HEK293 (cell line): Measurements from ENCODE around the gene TMEM134.

ENCODE experiments used
- CTCF ChIA-PET: fragments of 350-600 bp; formaldehyde crosslinking; extraction: SDS; loops from one replicate; lab custom pipeline; 2021; ENCODE audit warnings: antibody characterized with exemption; lab: Yijun Ruan, JAX
- POLR2A ChIA-PET: fragments of 300-600 bp; formaldehyde crosslinking; extraction: SDS; loops from one replicate; lab custom pipeline; 2020; ENCODE audit warnings: antibody characterized with exemption, inconsistent platforms; lab: Yijun Ruan, JAX
- H3K27ac ChIP-seq: fragments of 200-500 bp; sonication (Bioruptor generic); 2 replicates; pipeline ENCODE4 v1.5.1; 2014; ENCODE audit warnings: low read depth, low read length, control low read depth, inconsistent platforms; ENCODE audit errors: extremely low read depth
- H3K36me3 ChIP-seq, 2 experiments: fragments of 200-500 bp in 1 of 2; sonication (Bioruptor generic) in 1 of 2; 1 replicate in 1 of 2; 2 replicates in 1 of 2; pipeline ENCODE4 v1.5.1; 2014 to 2017; ENCODE audit warnings: inconsistent platforms in 2 of 2, low read length in 2 of 2; ENCODE audit not compliant: control insufficient read depth in 2 of 2, insufficient read depth in 1 of 2
- H3K4me1 ChIP-seq: fragments of 200-500 bp; sonication (Bioruptor generic); 2 replicates; pipeline ENCODE4 v1.5.1; 2014; ENCODE audit warnings: mild to moderate bottlenecking, low read length, inconsistent platforms; ENCODE audit not compliant: control insufficient read depth, insufficient read depth
- H3K4me3 ChIP-seq: 2 replicates; pipeline ENCODE4 v1.5.1; 2011; ENCODE audit warnings: low read depth, mild to moderate bottlenecking, control low read depth, low read length, moderate library complexity
- H3K9me3 ChIP-seq: fragments of 200-500 bp; sonication (Bioruptor generic); 2 replicates; pipeline ENCODE4 v1.5.1; 2014; ENCODE audit warnings: low read depth, low read length, inconsistent platforms; ENCODE audit not compliant: control insufficient read depth, insufficient read depth
- EGR2 ChIP-seq: fragments of 450-650 bp; formaldehyde crosslinking; IDR thresholded peaks from 2 replicates; pipeline ENCODE4 v1.5.1; 2016; ENCODE audit warnings: low read depth, missing biosample characterization, missing genetic modification characterization
- GLIS2 ChIP-seq: fragments of 450-650 bp; formaldehyde crosslinking; IDR thresholded peaks from 2 replicates; pipeline ENCODE4 v1.5.1; 2016; ENCODE audit warnings: missing biosample characterization, missing genetic modification characterization
- HIC1 ChIP-seq: fragments of 450-650 bp; formaldehyde crosslinking; IDR thresholded peaks from 2 replicates; pipeline ENCODE4 v1.5.1; 2016; ENCODE audit warnings: missing biosample characterization, missing genetic modification characterization
- PATZ1 ChIP-seq: fragments of 450-650 bp; formaldehyde crosslinking; IDR thresholded peaks from 2 replicates; pipeline ENCODE4 v1.5.1; 2016; ENCODE audit warnings: missing biosample characterization, missing genetic modification characterization
- PBX3 ChIP-seq: sonication (generic); formaldehyde crosslinking; IDR thresholded peaks from 2 replicates; pipeline ENCODE4 v1.8.1; 2022; ENCODE audit warnings: mild to moderate bottlenecking, moderate library complexity, missing genetic modification reagents
- TCF7L2 ChIP-seq: IDR thresholded peaks from 2 replicates; pipeline ENCODE4 v1.6.1; 2011; ENCODE audit warnings: low read depth, mild to moderate bottlenecking, inconsistent platforms, low read length, moderate library complexity, borderline replicate concordance
- ZFP41 ChIP-seq: fragments of 450-650 bp; formaldehyde crosslinking; IDR thresholded peaks from 2 replicates; pipeline ENCODE4 v1.5.1; 2016; ENCODE audit warnings: missing biosample characterization, missing genetic modification characterization, borderline replicate concordance
- ZNF132 ChIP-seq: fragments of 450-650 bp; formaldehyde crosslinking; IDR thresholded peaks from 2 replicates; pipeline ENCODE4 v1.5.1; 2017; ENCODE audit warnings: missing biosample characterization, missing genetic modification characterization, borderline replicate concordance
- ZNF175 ChIP-seq: fragments of 450-650 bp; formaldehyde crosslinking; IDR thresholded peaks from 2 replicates; pipeline ENCODE4 v1.5.1; 2016; ENCODE audit warnings: missing biosample characterization, missing genetic modification characterization
- ZNF221 ChIP-seq: fragments of 450-650 bp; formaldehyde crosslinking; IDR thresholded peaks from 2 replicates; pipeline ENCODE4 v1.5.1; 2017; ENCODE audit warnings: missing biosample characterization, missing genetic modification characterization, borderline replicate concordance
- ZNF24 ChIP-seq: fragments of 450-650 bp; formaldehyde crosslinking; IDR thresholded peaks from 2 replicates; pipeline ENCODE4 v1.5.1; 2016; ENCODE audit warnings: missing biosample characterization, missing genetic modification characterization
- ZNF266 ChIP-seq: fragments of 450-650 bp; formaldehyde crosslinking; IDR thresholded peaks from 2 replicates; pipeline ENCODE4 v1.5.1; 2016; ENCODE audit warnings: missing biosample characterization, missing genetic modification characterization, low read depth
- ZNF280D ChIP-seq: fragments of 450-650 bp; formaldehyde crosslinking; IDR thresholded peaks from 2 replicates; pipeline ENCODE4 v1.5.1; 2016; ENCODE audit warnings: missing biosample characterization, missing genetic modification characterization
- ZNF366 ChIP-seq: fragments of 450-650 bp; formaldehyde crosslinking; conservative IDR thresholded peaks from 2 replicates; pipeline ENCODE4 v1.5.1; 2016; ENCODE audit warnings: missing biosample characterization, missing genetic modification characterization
- ZNF561 ChIP-seq: fragments of 450-650 bp; IDR thresholded peaks from 2 replicates; pipeline ENCODE4 v1.5.1; 2018; ENCODE audit warnings: missing biosample characterization, missing genetic modification characterization, borderline replicate concordance
- ZNF768 ChIP-seq: fragments of 450-650 bp; formaldehyde crosslinking; IDR thresholded peaks from 2 replicates; pipeline ENCODE4 v1.5.1; 2018; ENCODE audit warnings: missing biosample characterization, mild to moderate bottlenecking, missing genetic modification characterization
- ZNF837 ChIP-seq: fragments of 450-650 bp; formaldehyde crosslinking; IDR thresholded peaks from 2 replicates; pipeline ENCODE4 v1.5.1; 2016; ENCODE audit warnings: missing biosample characterization, missing genetic modification characterization
- ZSCAN16 ChIP-seq: fragments of 450-650 bp; formaldehyde crosslinking; IDR thresholded peaks from 2 replicates; pipeline ENCODE4 v1.5.1; 2016; ENCODE audit warnings: missing biosample characterization, missing genetic modification characterization
- ZXDB ChIP-seq: fragments of 450-650 bp; formaldehyde crosslinking; IDR thresholded peaks from 2 replicates; pipeline ENCODE4 v1.5.1; 2016; ENCODE audit warnings: missing biosample characterization, missing genetic modification characterization
- TF ChIP-seq, protein P1 (sequence below): fragments of 450-650 bp; IDR thresholded peaks from 2 replicates; pipeline ENCODE4 v1.5.1; 2018; ENCODE audit warnings: missing biosample characterization, mild to moderate bottlenecking, missing genetic modification characterization

Gene TMEM134

DNA sequence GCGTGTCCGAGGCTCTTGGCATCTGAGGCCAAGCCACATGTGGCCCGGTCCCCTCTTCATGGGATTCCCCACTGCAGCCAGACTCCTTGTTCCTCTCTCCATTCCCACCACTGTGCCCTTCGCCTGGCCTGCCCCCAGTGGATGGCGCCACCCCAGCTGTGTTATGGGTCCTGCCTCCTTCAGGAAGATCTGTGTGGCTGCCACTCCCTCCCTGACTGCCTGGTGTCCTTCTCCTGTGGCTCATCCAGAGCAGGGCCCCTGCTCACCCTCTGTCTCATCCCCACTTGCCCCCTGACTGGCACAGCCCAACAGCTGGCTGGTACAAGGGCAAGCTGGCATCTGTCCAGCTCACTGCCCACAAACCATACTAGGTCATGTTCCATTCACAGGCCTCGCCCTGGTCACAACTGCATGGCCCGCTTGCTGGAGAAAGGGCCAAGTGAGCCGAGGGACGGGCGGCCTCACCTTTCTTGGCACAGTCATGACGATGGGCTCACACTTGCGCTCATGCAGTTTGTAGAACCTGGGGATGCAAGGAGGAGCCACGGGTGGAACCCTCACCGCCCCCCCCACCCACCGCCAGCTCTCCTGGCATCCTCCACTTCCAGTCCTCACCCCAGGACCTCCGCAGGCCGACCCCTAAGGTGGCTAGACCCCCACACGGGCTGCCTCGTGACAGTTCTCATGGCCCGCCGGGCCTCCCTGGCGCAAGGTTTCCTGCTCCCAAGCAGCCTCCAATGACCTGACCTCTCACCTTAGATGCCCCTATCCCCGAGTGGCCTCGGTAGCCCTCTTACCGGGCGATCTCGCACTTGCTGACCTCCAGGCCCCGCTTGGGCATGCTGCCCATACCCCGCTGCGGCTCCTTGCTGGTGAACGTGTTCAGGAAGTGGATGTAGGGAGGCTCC, 29.5 kb downstream of the TMEM134 start (continued):
- TF ChIP-seq PATZ1 (tag by site-specific recombination) (peak; percentile 44; the same call in 1 of the 2 replicates), PBX3 (CRISPR knock-in tag) (no peak), ZNF221 (no peak), ZNF366 (tag by site-specific recombination) (no peak), ZNF24 (tag by site-specific recombination) (no peak), ZSCAN16 (tag by site-specific recombination) (no peak)
- TF ChIP-seq, all 188 proteins: peak for 6

DNA sequence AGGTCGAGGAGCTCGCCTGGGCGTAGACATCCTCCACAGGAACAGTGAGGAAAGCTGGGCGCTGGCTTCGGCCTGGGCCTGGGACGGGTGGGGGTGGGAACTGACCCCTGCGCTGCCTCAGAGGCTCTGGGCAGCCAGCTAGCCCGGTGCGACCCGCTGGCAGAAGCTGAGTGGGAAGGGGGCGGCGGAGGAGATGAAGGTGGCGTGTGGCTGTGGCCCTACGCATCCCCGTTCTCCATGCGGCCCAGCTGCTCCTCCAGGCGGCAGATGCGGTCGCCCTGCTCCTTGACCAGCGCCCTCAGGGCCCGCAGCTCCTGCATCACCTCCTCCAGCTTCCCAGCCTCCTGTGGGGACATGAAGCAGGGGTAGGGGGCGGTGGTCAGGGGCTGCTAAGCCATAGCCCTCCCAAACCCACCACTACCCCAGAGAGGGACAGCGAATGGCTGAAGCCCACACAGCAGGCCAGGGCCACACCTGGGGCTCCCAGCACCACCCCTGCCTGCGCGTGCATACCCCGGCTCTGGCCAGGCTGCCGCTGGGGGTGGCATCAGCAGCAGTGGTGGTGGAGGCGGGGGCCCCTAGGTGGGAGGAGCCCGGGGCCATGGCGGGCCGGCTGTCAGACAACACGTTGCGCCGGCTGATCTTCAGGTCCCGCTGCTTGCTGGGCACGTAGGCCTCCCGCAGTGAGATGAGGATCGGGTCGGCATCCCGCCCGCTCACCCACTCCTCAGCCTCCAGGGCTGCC, 30.7 kb downstream of the TMEM134 start:
- Histone ChIP-seq H3K4me3 (no peak overlapping the region), H3K27ac (no peak overlapping the region), H3K4me1 (no peaks in the 10 kb centered on the region), H3K36me3 (peaks cover 0 to 77% of the 10 kb centered on the region in 2 experiments; a peak in 1 of 3 replicates), H3K9me3 (no peaks in the 10 kb centered on the region)
- CTCF ChIA-PET, result interaction anchor here (0.7 to 1.0 kb wide), 2 partner anchors 37 to 57 kb away, joined by 4 to 5 read pairs; partner anchors contain the start of gene PPP1CA
- POLR2A ChIA-PET, result interaction anchor here (0.6 to 2.6 kb wide), 10 partner anchors 10 to 1550 kb away, joined by 3 to 11 read pairs (median 6); partner anchors contain the start of genes FIBP, PPP1CA, RPS6KB2 and TMEM134
- peak; percentile 16; the same call in 1 of the 2 replicates for TF ChIP-seq GLIS2 (tag by site-specific recombination)
- peak; percentile 18; the same call in 1 of the 2 replicates for TF ChIP-seq EGR2 (tag by site-specific recombination)
- peak; percentile 54 for TF ChIP-seq HIC1
- no peak for TF ChIP-seq ZFP41 (tag by site-specific recombination)
- TF ChIP-seq, protein P1, sequence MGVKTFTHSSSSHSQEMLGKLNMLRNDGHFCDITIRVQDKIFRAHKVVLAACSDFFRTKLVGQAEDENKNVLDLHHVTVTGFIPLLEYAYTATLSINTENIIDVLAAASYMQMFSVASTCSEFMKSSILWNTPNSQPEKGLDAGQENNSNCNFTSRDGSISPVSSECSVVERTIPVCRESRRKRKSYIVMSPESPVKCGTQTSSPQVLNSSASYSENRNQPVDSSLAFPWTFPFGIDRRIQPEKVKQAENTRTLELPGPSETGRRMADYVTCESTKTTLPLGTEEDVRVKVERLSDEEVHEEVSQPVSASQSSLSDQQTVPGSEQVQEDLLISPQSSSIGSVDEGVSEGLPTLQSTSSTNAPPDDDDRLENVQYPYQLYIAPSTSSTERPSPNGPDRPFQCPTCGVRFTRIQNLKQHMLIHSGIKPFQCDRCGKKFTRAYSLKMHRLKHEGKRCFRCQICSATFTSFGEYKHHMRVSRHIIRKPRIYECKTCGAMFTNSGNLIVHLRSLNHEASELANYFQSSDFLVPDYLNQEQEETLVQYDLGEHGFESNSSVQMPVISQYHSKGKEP (tag by site-specific recombination), result no peak

- H3K4me3 ChIP-seq, result no peak overlapping the region
- ChIA-PET CTCF (interaction anchor here (0.7 kb wide), 1 partner anchor 37 kb away, joined by 4 read pairs; the partner anchor contains the start of gene PPP1CA), POLR2A (interaction anchor here (0.6 to 2.6 kb wide), 7 partner anchors 10 to 1550 kb away, joined by 3 to 11 read pairs (median 6); partner anchors contain the start of genes FIBP, PPP1CA, RPS6KB2 and TMEM134)
- no peaks in the 10 kb centered on the region for H3K4me1 ChIP-seq
- H3K36me3 ChIP-seq, result peaks cover 0 to 83% of the 10 kb centered on the region in 2 experiments; a peak in 1 of 3 replicates
- H3K27ac ChIP-seq, result no peak overlapping the region
- no peaks in the 10 kb centered on the region for H3K9me3 ChIP-seq
- TF ChIP-seq ZNF561 (tag by site-specific recombination) (no peak), ZNF837 (no peak), ZXDB (tag by site-specific recombination) (no peak), TCF7L2 (no peak), ZNF266 (no peak), ZNF280D (no peak), ZNF768 (tag by site-specific recombination) (no peak), ZNF175 (no peak), ZNF132 (no peak)
Observed at GRCh38 chr11:67437809-67438157, 31.3 kb downstream of the TMEM134 start.
